Karpas-422 (cell line): ENCODE data around the gene PLD5. TPM values are rescaled to one million over a fixed set of nuclear protein-coding genes. Genes with fewer than 3 reads are reported as not detected.

Experiments used
- DNase-seq: peaks from one replicate; pipeline ENCODE4 v3.0.0-alpha.2; 2015
- H2AFZ ChIP-seq: fragments of 200-600 bp; sonication (generic); 2 replicates; pipeline ENCODE4 v1.6.1; 2014; ENCODE audit warnings: antibody characterized with exemption, low read length, mixed read lengths
- H3K27ac ChIP-seq: fragments of 200-600 bp; sonication (generic); 2 replicates; pipeline ENCODE4 v1.5.1; 2014; ENCODE audit warnings: mild to moderate bottlenecking, low read length, moderate library complexity
- H3K27me3 ChIP-seq: fragments of 200-600 bp; sonication (generic); 2 replicates; pipeline ENCODE4 v1.6.1; 2014; ENCODE audit warnings: low read length, mixed read lengths
- H3K36me3 ChIP-seq: fragments of 200-600 bp; sonication (generic); 2 replicates; pipeline ENCODE4 v1.6.1; 2014; ENCODE audit warnings: low read length, mixed read lengths; ENCODE audit not compliant: insufficient read depth
- H3K4me1 ChIP-seq: fragments of 200-600 bp; sonication (generic); 2 replicates; pipeline ENCODE4 v1.6.1; 2014; ENCODE audit warnings: mild to moderate bottlenecking, low read length, mixed read lengths
- H3K4me2 ChIP-seq: fragments of 200-600 bp; sonication (generic); 2 replicates; pipeline ENCODE4 v1.6.1; 2014; ENCODE audit warnings: low read length, low read depth, mild to moderate bottlenecking; ENCODE audit not compliant: poor library complexity, severe bottlenecking
- H3K4me3 ChIP-seq: fragments of 200-600 bp; sonication (generic); 2 replicates; pipeline ENCODE4 v1.5.1; 2014; ENCODE audit warnings: mild to moderate bottlenecking, antibody characterized with exemption, low read length, mixed read lengths
- H3K79me2 ChIP-seq: fragments of 200-600 bp; sonication (generic); 2 replicates; pipeline ENCODE4 v1.6.1; 2014; ENCODE audit warnings: mild to moderate bottlenecking, low read length, mixed read lengths
- H3K9ac ChIP-seq: fragments of 200-600 bp; sonication (generic); 2 replicates; pipeline ENCODE4 v1.6.0; 2014; ENCODE audit warnings: low read length
- H3K9me2 ChIP-seq: fragments of 200-600 bp; sonication (generic), shearing (Covaris generic); replicated peaks from 2 replicates; pipeline ENCODE4 v1.6.0; 2014; ENCODE audit warnings: mild to moderate bottlenecking, low read length, moderate library complexity; ENCODE audit not compliant: insufficient read depth
- H3K9me3 ChIP-seq: fragments of 300-700, 200-600 bp; sonication (generic); 2 replicates; pipeline ENCODE4 v1.6.1; 2014; ENCODE audit warnings: low read length, mixed read lengths
- H4K20me1 ChIP-seq: fragments of 200-600 bp; sonication (generic); 2 replicates; pipeline ENCODE4 v1.6.1; 2014; ENCODE audit warnings: mild to moderate bottlenecking, antibody characterized with exemption, low read length, low read depth; ENCODE audit not compliant: insufficient read depth
- total RNA-seq: library from RNA; depleted of rRNA; stranded (reverse); fragments of >200 nt; shearing (Covaris generic); gene quantifications from 2 replicates; pipeline ENCODE4 v1.2.3, GENCODE V29; 2014; ENCODE audit warnings: low replicate concordance; rRNA removed

PLD5 gene
- total RNA-seq, result not detected in 2 replicates

DNA sequence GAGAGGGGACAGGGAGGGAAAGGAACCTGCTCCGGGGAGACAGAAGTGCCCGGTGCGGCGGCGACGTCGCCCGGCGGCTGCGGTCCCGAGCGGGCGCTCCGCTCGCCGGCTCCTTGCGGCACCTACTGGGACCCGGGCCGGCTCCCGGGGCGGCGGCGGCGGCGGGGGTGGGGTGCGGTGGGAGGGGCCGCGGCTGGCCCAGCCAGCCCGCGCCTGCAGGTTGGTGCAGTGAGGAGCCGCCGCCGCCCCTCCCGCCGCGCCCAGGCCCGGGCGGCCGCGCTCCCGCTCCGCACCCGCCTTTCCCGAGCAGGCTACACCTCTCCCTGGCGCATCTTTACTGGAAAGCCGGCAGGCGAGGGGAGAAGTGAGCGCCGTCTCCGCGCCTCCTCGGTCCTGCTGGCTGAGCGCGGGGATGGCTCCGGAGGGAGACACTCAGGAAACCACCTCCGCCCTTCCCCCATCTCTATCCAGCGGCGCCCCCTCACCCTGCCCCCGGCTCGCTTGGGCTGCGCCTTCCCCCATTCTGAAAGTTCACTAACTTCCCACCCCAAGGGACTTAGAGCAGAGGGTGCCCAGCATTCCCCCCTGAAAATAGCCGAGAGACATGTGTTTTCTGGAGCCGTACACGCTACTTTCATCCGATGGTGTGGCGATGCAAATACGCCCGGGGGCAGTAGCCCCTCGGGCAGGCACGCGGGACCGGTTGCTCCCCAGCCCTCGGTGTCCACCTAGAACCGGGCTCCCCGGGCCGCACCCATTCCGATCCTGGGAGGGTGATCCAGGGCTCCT, at the start of gene PLD5:
Gene PLD5, minus strand, starts transcription at position 127 of the 789 bp plus-strand sequence.
- Histone ChIP-seq H3K9ac (no peak within 1 kb of the TSS), H3K9me3 (no peaks in the 10 kb centered on the region), H4K20me1 (no peaks in the 10 kb centered on the region), H3K27ac (no peak within 1 kb of the TSS), H3K4me2 (no peak within 1 kb of the TSS), H3K79me2 (no peaks in the 10 kb centered on the region), H3K4me3 (no peak within 1 kb of the TSS), H3K4me1 (no peaks in the 10 kb centered on the region), H3K36me3 (no peaks in the 10 kb centered on the region), H3K9me2 (no peaks in the 10 kb centered on the region), H3K27me3 (no peaks in the 10 kb centered on the region), H2AFZ (no peak within 1 kb of the TSS)
- DNase-seq, result no peak

DNA sequence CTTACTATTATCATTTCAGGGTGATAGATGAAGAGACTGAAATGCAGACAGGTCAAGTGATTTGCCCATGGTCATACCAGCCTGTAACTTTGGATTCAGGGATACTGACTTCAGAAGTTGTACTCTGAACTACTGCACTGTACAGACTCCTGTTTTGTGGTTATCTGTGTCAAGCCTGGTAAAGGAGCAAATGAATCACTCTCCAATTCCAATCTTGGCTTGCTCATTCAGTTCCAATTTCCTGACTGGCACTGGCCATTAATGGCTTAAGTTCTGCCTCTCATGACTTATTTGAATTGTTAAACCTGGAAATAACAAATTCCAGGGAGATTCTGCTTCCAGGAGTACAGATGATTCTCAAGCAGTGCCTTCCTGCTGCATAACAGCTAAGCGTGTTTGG, 45.4 kb upstream of the PLD5 start:
- Histone ChIP-seq H3K9me2 (no peaks in the 10 kb centered on the region), H3K27ac (no peak overlapping the region), H3K9ac (no peak overlapping the region), H3K79me2 (no peaks in the 10 kb centered on the region), H3K4me3 (no peak overlapping the region), H3K4me1 (no peaks in the 10 kb centered on the region), H3K4me2 (no peak overlapping the region), H3K9me3 (no peaks in the 10 kb centered on the region), H4K20me1 (no peaks in the 10 kb centered on the region), H3K27me3 (no peaks in the 10 kb centered on the region), H3K36me3 (no peaks in the 10 kb centered on the region), H2AFZ (no peak overlapping the region)
- DNase-seq, result no peak

DNA sequence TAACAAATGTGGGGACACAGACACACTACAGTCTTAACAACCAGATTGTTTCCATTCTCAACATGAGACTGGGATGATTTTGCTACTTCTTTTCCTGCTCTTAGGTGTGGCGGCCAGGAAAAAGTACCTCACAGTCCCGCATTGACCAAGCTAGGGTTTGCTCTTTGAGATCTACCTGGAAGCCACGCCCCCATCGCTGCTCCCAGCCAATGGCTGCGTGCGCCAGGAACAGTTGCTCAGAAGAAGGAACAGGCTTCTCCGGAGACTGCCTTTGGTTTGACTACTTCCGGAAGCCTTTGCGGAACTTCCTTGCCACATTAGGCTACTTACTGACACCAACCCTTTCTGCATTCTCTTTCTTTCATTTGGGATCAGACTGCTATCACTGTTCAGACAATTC, 44.2 kb upstream of the PLD5 start:
- Histone ChIP-seq H3K27ac (no peak overlapping the region), H3K4me1 (no peaks in the 10 kb centered on the region), H3K36me3 (no peaks in the 10 kb centered on the region), H3K27me3 (no peaks in the 10 kb centered on the region), H2AFZ (no peak overlapping the region), H3K9me2 (no peaks in the 10 kb centered on the region), H3K9me3 (no peaks in the 10 kb centered on the region), H3K9ac (no peak overlapping the region), H3K79me2 (no peaks in the 10 kb centered on the region), H4K20me1 (no peaks in the 10 kb centered on the region), H3K4me3 (no peak overlapping the region), H3K4me2 (no peak overlapping the region)
- DNase-seq, result no peak

DNA sequence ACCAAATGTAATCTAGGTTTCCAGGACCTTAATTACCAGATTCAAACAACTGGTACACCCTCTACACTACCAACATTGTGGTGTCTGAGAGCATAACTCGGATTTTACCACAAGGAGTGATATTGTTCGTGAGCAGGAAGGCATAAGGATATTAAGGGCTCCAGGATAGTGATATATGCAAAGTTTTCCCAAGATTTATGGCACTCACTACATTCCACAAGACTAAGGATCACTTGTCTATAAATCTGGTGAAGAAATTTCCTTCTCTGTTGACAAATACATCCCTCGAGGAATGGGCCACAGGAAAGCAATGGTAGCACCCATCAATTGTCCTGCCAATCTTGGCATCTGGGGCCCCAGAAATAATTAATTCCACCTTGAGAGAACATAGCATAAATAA, 43.1 kb upstream of the PLD5 start:
- no peak overlapping the region for H3K9ac ChIP-seq
- DNase-seq, result no peak
- no peaks in the 10 kb centered on the region for H3K36me3 ChIP-seq
- no peak overlapping the region for H3K4me3 ChIP-seq
- H3K27me3 ChIP-seq, result no peaks in the 10 kb centered on the region
- no peak overlapping the region for H3K27ac ChIP-seq
- H3K9me2 ChIP-seq, result no peaks in the 10 kb centered on the region
- no peak overlapping the region for H2AFZ ChIP-seq
- H3K4me1 ChIP-seq, result no peaks in the 10 kb centered on the region
- H3K79me2 ChIP-seq, result no peaks in the 10 kb centered on the region
- H3K4me2 ChIP-seq, result no peak overlapping the region
- H4K20me1 ChIP-seq, result no peaks in the 10 kb centered on the region
- no peaks in the 10 kb centered on the region for H3K9me3 ChIP-seq

DNA sequence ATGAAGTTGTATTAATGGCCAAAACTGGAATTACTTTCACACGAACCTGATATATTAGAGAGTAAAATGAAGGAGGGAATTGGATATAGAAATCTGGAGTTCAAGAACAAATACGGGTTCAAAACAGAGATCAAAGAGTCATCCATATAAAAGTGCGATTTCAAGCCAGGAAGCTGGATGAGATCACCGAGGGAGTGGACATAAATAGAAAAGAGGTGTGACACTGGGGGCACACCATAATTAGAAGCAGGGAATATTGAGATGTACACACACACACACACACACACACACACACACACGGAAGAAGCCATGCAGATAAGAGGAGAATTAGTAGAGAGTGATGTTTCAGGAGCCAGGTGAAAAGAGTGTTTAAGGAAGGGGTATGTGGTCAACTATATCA, 32.3 kb upstream of the PLD5 start:
- Histone ChIP-seq H3K9me3 (no peaks in the 10 kb centered on the region), H3K9ac (no peak overlapping the region), H4K20me1 (no peaks in the 10 kb centered on the region), H3K4me1 (no peaks in the 10 kb centered on the region), H2AFZ (no peak overlapping the region), H3K27ac (no peak overlapping the region), H3K36me3 (no peaks in the 10 kb centered on the region), H3K9me2 (no peaks in the 10 kb centered on the region), H3K4me2 (no peak overlapping the region), H3K27me3 (no peaks in the 10 kb centered on the region), H3K79me2 (no peaks in the 10 kb centered on the region), H3K4me3 (no peak overlapping the region)
- no peak for DNase-seq

DNA sequence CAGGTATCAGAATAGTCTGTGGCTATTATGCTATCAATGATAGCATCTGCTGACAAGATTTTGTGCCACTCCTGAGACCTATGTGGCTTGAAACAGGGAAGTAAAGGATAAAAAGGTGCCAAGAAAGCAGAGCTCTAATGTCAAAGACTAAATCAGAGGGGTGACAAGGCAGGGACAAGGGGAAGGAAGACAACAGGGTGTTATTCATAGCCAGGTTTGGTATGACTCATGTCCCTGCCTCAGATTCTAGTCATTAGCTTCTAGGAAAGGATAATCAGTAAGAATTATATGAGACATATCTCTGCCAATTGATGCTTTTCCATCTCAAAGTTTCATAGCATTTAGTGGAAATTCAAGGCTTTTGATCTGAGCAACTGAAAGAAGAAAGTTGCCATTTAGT, 31.8 kb upstream of the PLD5 start:
- Histone ChIP-seq H3K9me3 (no peaks in the 10 kb centered on the region), H3K9ac (no peak overlapping the region), H3K79me2 (no peaks in the 10 kb centered on the region), H3K27ac (no peak overlapping the region), H4K20me1 (no peaks in the 10 kb centered on the region), H3K27me3 (no peaks in the 10 kb centered on the region), H3K4me3 (no peak overlapping the region), H2AFZ (no peak overlapping the region), H3K4me2 (no peak overlapping the region), H3K4me1 (no peaks in the 10 kb centered on the region), H3K9me2 (no peaks in the 10 kb centered on the region), H3K36me3 (no peaks in the 10 kb centered on the region)
- no peak for DNase-seq

DNA sequence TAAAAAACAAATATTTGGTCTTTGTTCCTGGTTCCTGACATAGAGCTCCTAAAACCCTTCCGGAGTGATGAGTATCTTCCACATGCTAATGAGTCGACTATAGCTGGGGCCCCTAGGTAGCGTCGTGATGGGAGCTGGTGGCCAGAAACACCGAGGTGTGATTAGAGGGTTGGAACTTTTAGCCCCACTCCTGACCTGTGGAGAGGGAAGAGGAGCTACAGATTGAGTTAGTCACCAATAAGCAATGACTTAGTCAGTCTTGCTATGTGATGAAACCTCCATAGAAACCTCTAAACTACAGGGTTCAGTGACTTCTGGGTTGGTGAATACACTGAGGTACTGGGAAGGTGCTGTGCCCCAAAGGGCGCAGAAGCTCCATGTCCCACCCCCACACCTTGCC, 30.1 kb upstream of the PLD5 start:
- no peaks in the 10 kb centered on the region for H3K9me2 ChIP-seq
- no peak overlapping the region for H3K9ac ChIP-seq
- no peaks in the 10 kb centered on the region for H3K9me3 ChIP-seq
- H2AFZ ChIP-seq, result no peak overlapping the region
- no peaks in the 10 kb centered on the region for H4K20me1 ChIP-seq
- no peak overlapping the region for H3K27ac ChIP-seq
- H3K36me3 ChIP-seq, result no peaks in the 10 kb centered on the region
- DNase-seq, result no peak
- H3K79me2 ChIP-seq, result no peaks in the 10 kb centered on the region
- no peaks in the 10 kb centered on the region for H3K4me1 ChIP-seq
- no peaks in the 10 kb centered on the region for H3K27me3 ChIP-seq
- no peak overlapping the region for H3K4me3 ChIP-seq
- no peak overlapping the region for H3K4me2 ChIP-seq

DNA sequence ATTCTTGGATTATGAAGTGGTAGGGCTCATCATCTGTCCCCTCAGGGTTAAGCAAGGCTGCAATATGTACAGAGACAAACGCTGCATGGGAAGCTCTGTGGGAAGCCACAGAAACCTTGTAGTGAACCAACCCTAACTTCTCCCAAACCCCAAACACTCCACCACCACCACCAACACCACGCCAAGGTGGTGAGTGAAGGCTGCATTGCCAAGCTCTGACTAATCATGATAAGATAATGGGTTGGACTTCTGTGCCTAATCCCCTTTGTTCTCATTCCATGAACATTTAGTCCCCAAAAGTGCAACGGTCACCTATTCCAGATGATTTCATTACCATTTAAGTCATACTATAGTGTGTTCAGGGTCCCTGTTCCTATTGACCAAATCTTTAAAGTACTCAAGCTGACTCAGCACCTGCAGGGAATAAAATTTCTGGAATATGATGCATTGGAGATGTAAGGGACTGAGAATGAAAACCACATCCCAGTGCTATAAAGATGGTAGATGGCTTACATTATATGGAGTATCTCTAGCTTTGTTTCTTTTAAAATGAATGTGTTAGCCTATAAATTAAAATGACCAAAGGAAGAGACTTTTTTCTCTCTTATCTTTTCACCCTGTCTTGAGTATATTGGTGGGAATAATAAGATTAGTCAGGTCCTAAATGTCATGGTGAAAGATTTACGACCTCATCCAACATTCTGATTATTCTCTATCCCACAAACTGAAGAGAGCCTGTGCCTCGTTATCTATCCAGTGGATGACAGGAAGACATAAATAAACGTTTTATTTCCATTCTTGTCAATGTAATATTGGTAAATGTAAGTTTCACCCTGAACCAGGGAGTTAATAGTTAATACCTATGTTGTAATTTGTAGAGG, 22.6 kb upstream of the PLD5 start:
- H4K20me1 ChIP-seq, result no peaks in the 10 kb centered on the region
- no peak overlapping the region for H2AFZ ChIP-seq
- H3K27ac ChIP-seq, result no peak overlapping the region
- H3K27me3 ChIP-seq, result no peaks in the 10 kb centered on the region
- H3K4me1 ChIP-seq, result no peaks in the 10 kb centered on the region
- no peaks in the 10 kb centered on the region for H3K36me3 ChIP-seq
- no peak for DNase-seq
- H3K9me2 ChIP-seq, result no peaks in the 10 kb centered on the region
- H3K79me2 ChIP-seq, result no peaks in the 10 kb centered on the region
- no peaks in the 10 kb centered on the region for H3K9me3 ChIP-seq
- H3K4me3 ChIP-seq, result no peak overlapping the region
- H3K9ac ChIP-seq, result no peak overlapping the region
- no peak overlapping the region for H3K4me2 ChIP-seq
